Neural progenitor cell (in vitro differentiated cells): ENCODE measurements around the gene TOP2A. TPM values are rescaled to one million over a fixed set of nuclear protein-coding genes. Genes with fewer than 3 reads are reported as not detected.

Experiments used
- DNase-seq: peaks from one replicate; pipeline ENCODE4 v3.0.0-alpha.2; 2016; ENCODE audit warnings: low spot score
- H2AFZ ChIP-seq: fragments of 200-600 bp; sonication (generic); replicated peaks from 2 replicates; pipeline ENCODE4 v1.6.1; 2016; ENCODE audit warnings: antibody characterized with exemption
- H3F3A ChIP-seq: fragments of 200-600 bp; sonication (generic); 2 replicates; pipeline ENCODE4 v1.6.1; 2016; ENCODE audit warnings: antibody characterized with exemption, low read depth
- H3K27ac ChIP-seq: fragments of 200-600 bp; sonication (generic); 2 replicates; pipeline ENCODE4 v1.5.1; 2016; ENCODE audit warnings: mild to moderate bottlenecking
- H3K27me3 ChIP-seq: fragments of 200-600 bp; sonication (generic); 2 replicates; pipeline ENCODE4 v1.6.1; 2016; ENCODE audit warnings: mild to moderate bottlenecking, moderate library complexity
- H3K36me3 ChIP-seq: fragments of 200-600 bp; sonication (generic); 2 replicates; pipeline ENCODE4 v1.5.1; 2016
- H3K4me1 ChIP-seq: fragments of 200-600 bp; sonication (generic); 2 replicates; pipeline ENCODE4 v1.6.1; 2016; ENCODE audit warnings: mixed run types
- H3K4me2 ChIP-seq: fragments of 200-600 bp; sonication (generic); 2 replicates; pipeline ENCODE4 v1.6.1; 2016
- H3K4me3 ChIP-seq: fragments of 200-600 bp; sonication (generic); 2 replicates; pipeline ENCODE4 v1.5.1; 2016
- H3K79me2 ChIP-seq: fragments of 200-600 bp; sonication (generic); 2 replicates; pipeline ENCODE4 v1.6.1; 2016; ENCODE audit warnings: low read depth
- H3K9ac ChIP-seq: fragments of 200-600 bp; sonication (generic); 2 replicates; pipeline ENCODE4 v1.6.1; 2016
- H3K9me3 ChIP-seq: fragments of 200-600 bp; sonication (generic); 2 replicates; pipeline ENCODE4 v1.5.1; 2016; ENCODE audit warnings: low read depth
- H4K20me1 ChIP-seq: fragments of 200-600 bp; sonication (generic); 2 replicates; pipeline ENCODE4 v1.6.1; 2016; ENCODE audit warnings: low read depth
- H3K27ac Mint-ChIP-seq: 3 replicates; pipeline ENCODE4 v1.8.0; 2021; ENCODE audit warnings: mixed read lengths
- H3K27me3 Mint-ChIP-seq: 2 replicates; pipeline ENCODE4 v1.8.0; 2022; ENCODE audit warnings: low read depth, mild to moderate bottlenecking, inconsistent platforms, moderate library complexity, mixed read lengths; ENCODE audit not compliant: insufficient read depth
- H3K36me3 Mint-ChIP-seq: 3 replicates; pipeline ENCODE4 v1.8.0; 2021; ENCODE audit warnings: mixed read lengths
- H3K4me1 Mint-ChIP-seq: 3 replicates; pipeline ENCODE4 v1.8.0; 2021; ENCODE audit warnings: mixed read lengths
- H3K4me3 Mint-ChIP-seq: 3 replicates; pipeline ENCODE4 v1.8.0; 2021; ENCODE audit warnings: mild to moderate bottlenecking, moderate library complexity, mixed read lengths
- H3K9me3 Mint-ChIP-seq: 3 replicates; pipeline ENCODE4 v1.8.0; 2020; ENCODE audit warnings: mixed read lengths
- EZH2 ChIP-seq: fragments of 200-600 bp; sonication (generic); IDR thresholded peaks from 2 replicates; pipeline ENCODE4 v1.6.1; 2017; ENCODE audit warnings: antibody characterized with exemption, mild to moderate bottlenecking, moderate library complexity
- EZH2phosphoT487 ChIP-seq: fragments of 200-600 bp; sonication (generic); IDR thresholded peaks from 2 replicates; pipeline ENCODE4 v1.6.1; 2017; ENCODE audit warnings: antibody characterized with exemption
- total RNA-seq: library from RNA; depleted of rRNA; stranded (reverse); fragments of >200 nt; gene quantifications from 2 replicates; pipeline ENCODE4 v1.2.3, GENCODE V29; 2015; ENCODE audit warnings: low replicate concordance
- TF ChIP-seq, protein P1 (sequence below): fragments of 200-600 bp; sonication (generic); IDR thresholded peaks from 2 replicates; pipeline ENCODE4 v1.5.1; 2017; ENCODE audit warnings: antibody characterized with exemption, mild to moderate bottlenecking

The TOP2A gene
- total RNA-seq, 1 donor from 2014 or later: 968 TPM

DNA sequence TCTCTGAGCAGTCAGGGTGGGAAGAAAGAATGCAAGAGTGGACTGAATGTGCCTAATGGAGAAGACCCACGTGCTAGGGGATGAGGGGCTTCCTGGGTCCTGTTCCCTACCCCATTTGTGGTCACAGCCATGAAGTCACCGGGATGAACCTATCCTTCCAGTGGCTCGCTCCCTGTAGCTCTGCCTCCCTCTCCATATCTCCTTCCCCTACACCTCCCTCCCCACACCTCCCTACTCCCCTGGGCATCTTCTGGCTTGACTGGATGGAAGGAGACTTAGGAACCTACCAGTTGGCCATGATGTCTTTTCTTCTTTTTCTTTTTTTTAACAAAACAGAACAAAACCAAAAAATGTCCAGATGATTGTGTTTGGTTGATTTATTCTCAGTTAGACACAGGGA lies 39.7 kb upstream of the TOP2A start:
- no peaks in the 10 kb centered on the region for H3K27me3 ChIP-seq
- peaks cover 30% of the 10 kb centered on the region for H3K4me1 Mint-ChIP-seq
- H4K20me1 ChIP-seq: no peaks in the 10 kb centered on the region
- H3K9me3 ChIP-seq: no peaks in the 10 kb centered on the region
- DNase-seq: no peak
- no peak overlapping the region for H2AFZ ChIP-seq
- no peak overlapping the region for H3K9ac ChIP-seq
- peaks cover 17% of the 10 kb centered on the region for H3K36me3 Mint-ChIP-seq
- H3K27me3 Mint-ChIP-seq: peaks cover 4% of the 10 kb centered on the region
- H3K4me1 ChIP-seq: peaks cover 11% of the 10 kb centered on the region
- TF ChIP-seq EZH2: no peak
- no peak for TF ChIP-seq EZH2phosphoT487
- TF ChIP-seq, protein P1, sequence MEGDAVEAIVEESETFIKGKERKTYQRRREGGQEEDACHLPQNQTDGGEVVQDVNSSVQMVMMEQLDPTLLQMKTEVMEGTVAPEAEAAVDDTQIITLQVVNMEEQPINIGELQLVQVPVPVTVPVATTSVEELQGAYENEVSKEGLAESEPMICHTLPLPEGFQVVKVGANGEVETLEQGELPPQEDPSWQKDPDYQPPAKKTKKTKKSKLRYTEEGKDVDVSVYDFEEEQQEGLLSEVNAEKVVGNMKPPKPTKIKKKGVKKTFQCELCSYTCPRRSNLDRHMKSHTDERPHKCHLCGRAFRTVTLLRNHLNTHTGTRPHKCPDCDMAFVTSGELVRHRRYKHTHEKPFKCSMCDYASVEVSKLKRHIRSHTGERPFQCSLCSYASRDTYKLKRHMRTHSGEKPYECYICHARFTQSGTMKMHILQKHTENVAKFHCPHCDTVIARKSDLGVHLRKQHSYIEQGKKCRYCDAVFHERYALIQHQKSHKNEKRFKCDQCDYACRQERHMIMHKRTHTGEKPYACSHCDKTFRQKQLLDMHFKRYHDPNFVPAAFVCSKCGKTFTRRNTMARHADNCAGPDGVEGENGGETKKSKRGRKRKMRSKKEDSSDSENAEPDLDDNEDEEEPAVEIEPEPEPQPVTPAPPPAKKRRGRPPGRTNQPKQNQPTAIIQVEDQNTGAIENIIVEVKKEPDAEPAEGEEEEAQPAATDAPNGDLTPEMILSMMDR: no peak
- no peak overlapping the region for H3K4me3 ChIP-seq
- no peak overlapping the region for H3K4me3 Mint-ChIP-seq
- H3K9me3 Mint-ChIP-seq: no peaks in the 10 kb centered on the region
- no peak overlapping the region for H3K27ac ChIP-seq
- no peak overlapping the region for H3K4me2 ChIP-seq
- no peaks in the 10 kb centered on the region for H3K36me3 ChIP-seq
- H3K79me2 ChIP-seq: no peaks in the 10 kb centered on the region
- H3K27ac Mint-ChIP-seq: no peak overlapping the region
- no peaks in the 10 kb centered on the region for H3F3A ChIP-seq

DNA sequence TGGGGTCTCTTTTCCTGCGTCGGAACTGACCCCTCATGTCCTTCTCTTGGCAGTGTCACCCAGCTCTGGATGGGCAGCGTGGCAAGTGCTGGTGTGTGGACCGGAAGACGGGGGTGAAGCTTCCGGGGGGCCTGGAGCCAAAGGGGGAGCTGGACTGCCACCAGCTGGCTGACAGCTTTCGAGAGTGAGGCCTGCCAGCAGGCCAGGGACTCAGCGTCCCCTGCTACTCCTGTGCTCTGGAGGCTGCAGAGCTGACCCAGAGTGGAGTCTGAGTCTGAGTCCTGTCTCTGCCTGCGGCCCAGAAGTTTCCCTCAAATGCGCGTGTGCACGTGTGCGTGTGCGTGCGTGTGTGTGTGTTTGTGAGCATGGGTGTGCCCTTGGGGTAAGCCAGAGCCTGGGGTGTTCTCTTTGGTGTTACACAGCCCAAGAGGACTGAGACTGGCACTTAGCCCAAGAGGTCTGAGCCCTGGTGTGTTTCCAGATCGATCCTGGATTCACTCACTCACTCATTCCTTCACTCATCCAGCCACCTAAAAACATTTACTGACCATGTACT lies 38.8 kb upstream of the TOP2A start:
- Mint-ChIP-seq H3K27me3 (peaks cover 4% of the 10 kb centered on the region), H3K36me3 (peaks cover 17% of the 10 kb centered on the region), H3K4me3 (no peak overlapping the region), H3K27ac (no peak overlapping the region), H3K9me3 (no peaks in the 10 kb centered on the region), H3K4me1 (peaks cover 28% of the 10 kb centered on the region)
- Histone ChIP-seq H3K27ac (no peak overlapping the region), H3K4me3 (no peak overlapping the region), H3K4me2 (no peak overlapping the region), H4K20me1 (no peaks in the 10 kb centered on the region), H3K36me3 (no peaks in the 10 kb centered on the region), H3F3A (no peaks in the 10 kb centered on the region), H3K27me3 (no peaks in the 10 kb centered on the region), H3K9me3 (no peaks in the 10 kb centered on the region), H3K9ac (no peak overlapping the region), H3K79me2 (no peaks in the 10 kb centered on the region), H2AFZ (no peak overlapping the region), H3K4me1 (peaks cover 11% of the 10 kb centered on the region)
- TF ChIP-seq EZH2: no peak
- TF ChIP-seq, protein P1: no peak
- no peak for TF ChIP-seq EZH2phosphoT487
- no peak for DNase-seq

GRCh38 chr17:40454613-40454995 lies 36.9 kb upstream of the TOP2A start:
- no peaks in the 10 kb centered on the region for H3K9me3 Mint-ChIP-seq
- no peak overlapping the region for H3K4me3 ChIP-seq
- no peak overlapping the region for H3K27ac ChIP-seq
- peaks cover 17% of the 10 kb centered on the region for H3K36me3 Mint-ChIP-seq
- H3K4me1 ChIP-seq: peaks cover 15% of the 10 kb centered on the region
- H3K36me3 ChIP-seq: no peaks in the 10 kb centered on the region
- no peak overlapping the region for H3K27ac Mint-ChIP-seq
- no peaks in the 10 kb centered on the region for H3K79me2 ChIP-seq
- TF ChIP-seq EZH2phosphoT487 (no peak), EZH2 (no peak)
- TF ChIP-seq, protein P1: no peak
- no peaks in the 10 kb centered on the region for H3K9me3 ChIP-seq
- H3K4me3 Mint-ChIP-seq: no peak overlapping the region
- H3K27me3 Mint-ChIP-seq: peaks cover 4% of the 10 kb centered on the region
- H3K27me3 ChIP-seq: no peaks in the 10 kb centered on the region
- no peak overlapping the region for H3K4me2 ChIP-seq
- H3F3A ChIP-seq: no peaks in the 10 kb centered on the region
- peaks cover 22% of the 10 kb centered on the region for H3K4me1 Mint-ChIP-seq
- H4K20me1 ChIP-seq: no peaks in the 10 kb centered on the region
- H3K9ac ChIP-seq: no peak overlapping the region
- no peak overlapping the region for H2AFZ ChIP-seq
- DNase-seq: no peak
